Neural cell (in vitro differentiated cells): ENCODE data around the gene SARS1. TPM values are rescaled to one million over a fixed set of nuclear protein-coding genes. Genes with fewer than 3 reads are reported as not detected.

Experiments used
- H2AFZ ChIP-seq: fragments of 200-600, 300-800 bp; sonication (generic), shearing (Covaris generic); 2 replicates; pipeline ENCODE4 v1.6.0; 2014; ENCODE audit warnings: low read depth, mild to moderate bottlenecking, antibody characterized with exemption, low read length, moderate library complexity
- H3F3A ChIP-seq: fragments of 200-600 bp; shearing (Covaris generic); 2 replicates; pipeline ENCODE4 v1.6.1; 2016; ENCODE audit warnings: mild to moderate bottlenecking, moderate library complexity, mixed read lengths, antibody characterized with exemption, low read length; ENCODE audit not compliant: insufficient read depth, poor library complexity, severe bottlenecking
- H3K27ac ChIP-seq: fragments of 200-600, 300-800 bp; sonication (generic), shearing (Covaris generic); 2 replicates; pipeline ENCODE4 v1.5.1; 2014; ENCODE audit warnings: mild to moderate bottlenecking, low read length, moderate library complexity
- H3K27me3 ChIP-seq: fragments of 300-800, 200-600 bp; sonication (generic), shearing (Covaris generic); 2 replicates; pipeline ENCODE4 v1.6.0; 2014; ENCODE audit warnings: mild to moderate bottlenecking, low read depth, low read length, moderate library complexity; ENCODE audit not compliant: insufficient read depth
- H3K36me3 ChIP-seq: fragments of 300-800, 200-600 bp; sonication (generic), shearing (Covaris generic); 2 replicates; pipeline ENCODE4 v1.5.1; 2014; ENCODE audit warnings: mild to moderate bottlenecking, antibody characterized with exemption, low read length, moderate library complexity; ENCODE audit not compliant: insufficient read depth
- H3K4me2 ChIP-seq: fragments of 300-800, 200-600 bp; sonication (generic), shearing (Covaris generic); 2 replicates; pipeline ENCODE4 v1.6.0; 2014; ENCODE audit warnings: mild to moderate bottlenecking, low read length
- H3K4me3 ChIP-seq: fragments of 300-800, 200-600 bp; sonication (generic), shearing (Covaris generic); 2 replicates; pipeline ENCODE4 v1.5.1; 2014; ENCODE audit warnings: mild to moderate bottlenecking, low read length, moderate library complexity
- H3K79me2 ChIP-seq: fragments of 200-600 bp; shearing (Covaris generic); replicated peaks from 2 replicates; pipeline ENCODE4 v1.6.0; 2014; ENCODE audit warnings: mild to moderate bottlenecking, low read length, moderate library complexity; ENCODE audit not compliant: insufficient read depth
- H3K9ac ChIP-seq: fragments of 300-800, 200-600 bp; sonication (generic), shearing (Covaris generic); 2 replicates; pipeline ENCODE4 v1.6.1; 2016; ENCODE audit warnings: mild to moderate bottlenecking, low read length, mixed read lengths
- H3K9me2 ChIP-seq: fragments of 200-600 bp; shearing (Covaris generic); 2 replicates; pipeline ENCODE4 v1.6.1; 2016; ENCODE audit warnings: mild to moderate bottlenecking, low read length, mixed read lengths; ENCODE audit not compliant: insufficient read depth
- H3K9me3 ChIP-seq: fragments of 200-600, 300-800 bp; sonication (generic), shearing (Covaris generic); 2 replicates; pipeline ENCODE4 v1.6.1; 2016; ENCODE audit warnings: mild to moderate bottlenecking, mixed run types, low read length, moderate library complexity, mixed read lengths
- H4K20me1 ChIP-seq: fragments of 200-600 bp; shearing (Covaris generic); 2 replicates; pipeline ENCODE4 v1.6.1; 2016; ENCODE audit warnings: mild to moderate bottlenecking, mixed run types; ENCODE audit not compliant: insufficient read depth
- CTCF ChIP-seq: fragments of 450-650 bp; IDR thresholded peaks from 2 replicates; pipeline ENCODE4 v1.5.1; 2014; ENCODE audit warnings: antibody characterized with exemption, mild to moderate bottlenecking, moderate library complexity; ENCODE audit not compliant: poor library complexity, severe bottlenecking
- EP300 ChIP-seq: fragments of 450-650 bp; conservative IDR thresholded peaks from 2 replicates; pipeline ENCODE4 v1.6.1; 2014; ENCODE audit warnings: antibody characterized with exemption, mild to moderate bottlenecking, moderate library complexity; ENCODE audit not compliant: poor library complexity, severe bottlenecking
- EZH2 ChIP-seq: fragments of 200-600, 300-800 bp; shearing (Covaris generic), sonication (generic); IDR thresholded peaks from 2 replicates; pipeline ENCODE4 v1.6.1; 2014; ENCODE audit warnings: antibody characterized with exemption, low read length, borderline replicate concordance, mild to moderate bottlenecking; ENCODE audit not compliant: insufficient read depth, poor library complexity, severe bottlenecking
- MXI1 ChIP-seq: fragments of 450-650 bp; conservative IDR thresholded peaks from 2 replicates; pipeline ENCODE4 v1.6.1; 2014; ENCODE audit warnings: antibody characterized with exemption, mild to moderate bottlenecking; ENCODE audit not compliant: poor library complexity, severe bottlenecking
- POLR2AphosphoS5 ChIP-seq: IDR thresholded peaks from 2 replicates; pipeline ENCODE4 v1.6.1; 2012
- RAD21 ChIP-seq: fragments of 450-650 bp; conservative IDR thresholded peaks from 2 replicates; pipeline ENCODE4 v1.6.1; 2014; ENCODE audit warnings: antibody characterized with exemption, mild to moderate bottlenecking, moderate library complexity
- REST ChIP-seq: IDR thresholded peaks from 2 replicates; pipeline ENCODE4 v1.6.1; 2012; ENCODE audit warnings: borderline replicate concordance
- SMC3 ChIP-seq: fragments of 450-650 bp; conservative IDR thresholded peaks from 2 replicates; pipeline ENCODE4 v1.6.1; 2014; ENCODE audit warnings: antibody characterized with exemption, mild to moderate bottlenecking, moderate library complexity; ENCODE audit not compliant: poor library complexity
- TAF1 ChIP-seq: IDR thresholded peaks from 2 replicates; pipeline ENCODE4 v1.6.1; 2012; ENCODE audit warnings: low read depth
- polyA plus RNA-seq: library from polyadenylated mRNA; depleted of rRNA; stranded (reverse); fragments of >200 nt; gene quantifications from 2 replicates; pipeline ENCODE4 v1.2.3, GENCODE V29; 2014

Gene SARS1
- polyA plus RNA-seq, 1 donor from 2014 or later = 281 TPM

- H3K27ac ChIP-seq = no peak overlapping the region
- H4K20me1 ChIP-seq = no peaks in the 10 kb centered on the region
- H2AFZ ChIP-seq = no peak overlapping the region
- H3K9ac ChIP-seq = no peak overlapping the region
- no peaks in the 10 kb centered on the region for H3F3A ChIP-seq
- H3K4me2 ChIP-seq = no peak overlapping the region
- H3K27me3 ChIP-seq = no peaks in the 10 kb centered on the region
- no peak for TF ChIP-seq REST
- TF ChIP-seq EZH2 = no peak
- TF ChIP-seq POLR2AphosphoS5 = no peak
- TF ChIP-seq CTCF = no peak
- no peak for TF ChIP-seq SMC3
- TF ChIP-seq RAD21 = no peak
- TF ChIP-seq TAF1 = no peak
- TF ChIP-seq MXI1 = no peak
- no peak for TF ChIP-seq EP300
- H3K9me2 ChIP-seq = no peaks in the 10 kb centered on the region
- no peaks in the 10 kb centered on the region for H3K79me2 ChIP-seq
- H3K9me3 ChIP-seq = no peaks in the 10 kb centered on the region
- no peak overlapping the region for H3K4me3 ChIP-seq
- H3K36me3 ChIP-seq = no peaks in the 10 kb centered on the region
Observed at GRCh38 chr1:109183058-109183738, 30.5 kb upstream of the SARS1 start.

- TF ChIP-seq SMC3 (no peak), POLR2AphosphoS5 (no peak), REST (no peak), TAF1 (no peak), EP300 (no peak), CTCF (no peak), EZH2 (no peak), RAD21 (no peak), MXI1 (no peak)
- Histone ChIP-seq H3K27me3 (no peaks in the 10 kb centered on the region), H3K79me2 (no peaks in the 10 kb centered on the region), H3K27ac (no peak overlapping the region), H3K9ac (no peak overlapping the region), H3K36me3 (no peaks in the 10 kb centered on the region), H4K20me1 (no peaks in the 10 kb centered on the region), H3K9me3 (no peaks in the 10 kb centered on the region), H3K4me3 (no peak overlapping the region), H3F3A (no peaks in the 10 kb centered on the region), H2AFZ (no peak overlapping the region), H3K4me2 (no peak overlapping the region), H3K9me2 (no peaks in the 10 kb centered on the region)
Observed at GRCh38 chr1:109184687-109185086, 29.0 kb upstream of the SARS1 start.
